HG03354 (cell line): ENCODE results near the gene FKBP8.

Experiments
- ATAC-seq: cut with Tn5 transposase; IDR thresholded peaks from one replicate; pipeline ENCODE4 v1.9.1; 2021; ENCODE audit warnings: mild to moderate bottlenecking; ENCODE audit not compliant: unreplicated experiment, poor library complexity, severe bottlenecking

Gene FKBP8

GRCh38 chr19:18489627-18490184 is 53.7 kb downstream of the FKBP8 start:
- no peak for ATAC-seq

GRCh38 chr19:18488838-18489626 is 54.3 kb downstream of the FKBP8 start:
- ATAC-seq = no peak

- ATAC-seq = no peak
These were observed 55.0 kb downstream of the FKBP8 start for GRCh38 chr19:18488403-18488723.

GRCh38 chr19:18487576-18488402 is 55.6 kb downstream of the FKBP8 start:
- no peak for ATAC-seq

- ATAC-seq = no peak
These were observed 56.6 kb downstream of the FKBP8 start for GRCh38 chr19:18486746-18487145.

- ATAC-seq = no peak
These were observed 58.4 kb downstream of the FKBP8 start for GRCh38 chr19:18484992-18485391.

- ATAC-seq = no peak
These were observed 60.1 kb downstream of the FKBP8 start for GRCh38 chr19:18483119-18483890.
